ENCODE data around the gene SAMM50. TPM values are rescaled to one million over a fixed set of nuclear protein-coding genes. Genes with fewer than 3 reads are reported as not detected.
A peak's percentile ranks its signal among the peaks of the same experiment; 100 is the strongest.

SAMM50 gene
- total and polyA plus RNA-seq, 12 donors: 15.3 to 90.6 (median 72.6) TPM

DNA sequence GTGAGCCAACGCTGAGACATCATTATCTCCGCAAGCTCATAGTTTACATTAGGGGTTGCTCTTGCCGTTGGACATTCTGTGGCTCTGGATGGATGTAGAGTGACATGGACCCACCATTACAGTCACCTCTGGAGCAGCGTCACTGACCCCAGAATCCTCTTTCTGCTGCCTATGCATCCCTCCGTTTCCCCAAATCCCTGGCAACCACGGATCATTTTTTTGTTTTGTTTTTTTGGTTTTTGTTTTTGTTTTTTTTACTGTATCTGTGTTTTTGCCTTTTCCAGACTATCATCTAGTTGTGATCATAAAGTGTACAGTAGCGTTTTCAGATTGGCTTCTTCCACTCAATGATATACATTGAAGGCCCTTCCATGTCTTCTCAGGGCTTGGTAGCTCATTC, 72.8 kb downstream of the SAMM50 start:
- Histone ChIP-seq H3K27me3 (no peaks in the 10 kb centered on the region), H3K36me3 (no peaks in the 10 kb centered on the region), H3K27ac (peak overlapping the region in 9 of 10 donors; percentile 93 to 98 (median 95)), H3K4me1 (peaks cover 12 to 92% (median 82%) of the 10 kb centered on the region in 9 donors), H3K9me3 (peaks cover 0 to 4% (median 0%) of the 10 kb centered on the region in 11 donors), H3K4me3 (no peak overlapping the region)
- no peak for ATAC-seq
- TF ChIP-seq CTCF (IDR thresholded peaks at IDR 0.05): no peak
- intact Hi-C loops (cut with DNase I): loop anchor here in 3 of 10 donors (5.0 to 10.0 kb wide), 3 partner anchors 39 to 57 kb away; no protein-coding TSS in a partner anchor
- DNase-seq: no peak
- 79 to 86% methylated on average over 7 of the region's 7 CpGs for WGBS, 2 donors

DNA sequence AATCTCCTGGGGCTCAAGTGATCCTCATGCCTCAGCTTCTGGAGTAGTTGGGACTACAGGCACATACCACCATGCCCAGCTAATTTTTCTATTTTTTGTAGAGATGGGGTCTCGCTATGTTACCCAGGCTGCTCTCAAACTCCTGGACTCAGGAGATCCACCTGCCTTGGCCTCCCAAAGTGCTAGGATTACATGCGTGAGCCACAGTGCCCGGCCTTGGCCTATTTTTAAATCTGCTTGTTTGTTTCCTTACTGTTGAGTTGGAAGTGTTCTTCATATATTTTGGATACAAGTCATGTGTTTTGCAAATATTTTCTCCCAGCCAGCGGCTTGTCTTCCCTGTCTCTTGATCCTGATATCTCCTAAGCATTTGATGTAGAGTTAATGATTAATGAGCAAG, 73.8 kb downstream of the SAMM50 start:
- DNase-seq (no peak), ATAC-seq (no peak)
- Histone ChIP-seq H3K36me3 (no peaks in the 10 kb centered on the region), H3K27me3 (no peaks in the 10 kb centered on the region), H3K4me3 (no peak overlapping the region), H3K27ac (peak overlapping the region; percentile 11 to 98 (median 94)), H3K9me3 (peaks cover 0 to 4% (median 0%) of the 10 kb centered on the region in 11 donors), H3K4me1 (peaks cover 8 to 93% (median 81%) of the 10 kb centered on the region in 9 donors)
- intact Hi-C loops (cut with DNase I): loop anchor here in 3 of 10 donors (5.0 to 10.0 kb wide), 3 partner anchors 38 to 56 kb away; no protein-coding TSS in a partner anchor
- no peak for TF ChIP-seq CTCF (IDR thresholded peaks at IDR 0.05)
- 76 to 89% methylated on average over 4 of the region's 4 CpGs for WGBS, 2 donors

GRCh38 chr22:44030051-44030701, 74.9 kb downstream of the SAMM50 start:
- H3K27me3 ChIP-seq: no peaks in the 10 kb centered on the region
- no peaks in the 10 kb centered on the region for H3K36me3 ChIP-seq
- ATAC-seq (no peak), DNase-seq (no peak)
- intact Hi-C loops (cut with DNase I): no loop called here
- peaks cover 8 to 90% (median 76%) of the 10 kb centered on the region in 9 donors for H3K4me1 ChIP-seq
- H3K4me3 ChIP-seq: no peak overlapping the region
- H3K9me3 ChIP-seq: peaks cover 0 to 4% (median 0%) of the 10 kb centered on the region in 11 donors
- WGBS, 2 donors: 93 to 94% methylated on average over 18 of the region's 18 CpGs
- peak overlapping the region; percentile 71 to 98 (median 84) for H3K27ac ChIP-seq
- no peak for TF ChIP-seq CTCF (IDR thresholded peaks at IDR 0.05)

GRCh38 chr22:44030702-44031082, 75.5 kb downstream of the SAMM50 start:
- DNase-seq (no peak), ATAC-seq (no peak)
- no peaks in the 10 kb centered on the region for H3K36me3 ChIP-seq
- H3K9me3 ChIP-seq: peaks cover 0 to 4% (median 0%) of the 10 kb centered on the region in 11 donors
- H3K4me1 ChIP-seq: peaks cover 8 to 85% (median 71%) of the 10 kb centered on the region in 9 donors
- intact Hi-C loops (cut with DNase I): no loop called here
- H3K4me3 ChIP-seq: no peak overlapping the region
- H3K27ac ChIP-seq: peak overlapping the region; percentile 71 to 98 (median 84)
- TF ChIP-seq CTCF (IDR thresholded peaks at IDR 0.05): no peak
- 60 to 64% methylated on average over 8 of the region's 8 CpGs for whole genome bisulfite sequencing, 2 donors
- no peaks in the 10 kb centered on the region for H3K27me3 ChIP-seq
